Measurements from ENCODE around the gene KCNK5. TPM values are rescaled to one million over a fixed set of nuclear protein-coding genes. Genes with fewer than 3 reads are reported as not detected.

The KCNK5 gene
- total RNA-seq, 1 donor from 2014 or later = 2.6 TPM

- Histone ChIP-seq H3K4me1 (no peaks in the 10 kb centered on the region), H3K36me3 (no peaks in the 10 kb centered on the region), H3K27ac (no peak overlapping the region), H3K27me3 (no peaks in the 10 kb centered on the region), H3K4me3 (no peak overlapping the region), H3K9me3 (no peaks in the 10 kb centered on the region)
- DNase-seq (ENCODE audit: low spot score in 2 of 2) = no peak
- intact Hi-C loops (cut with DNase I) = no loop called here
- TF ChIP-seq CTCF (IDR thresholded peaks at IDR 0.05) = no peak
Observed at GRCh38 chr6:39269961-39270360, 40.7 kb upstream of the KCNK5 start.

GRCh38 chr6:39268721-39269120 lies 39.4 kb upstream of the KCNK5 start:
- H3K4me1 ChIP-seq = no peaks in the 10 kb centered on the region
- no peak for TF ChIP-seq CTCF (IDR thresholded peaks at IDR 0.05)
- no peaks in the 10 kb centered on the region for H3K27me3 ChIP-seq
- no peaks in the 10 kb centered on the region for H3K36me3 ChIP-seq
- intact Hi-C loops (cut with DNase I) = no loop called here
- H3K27ac ChIP-seq = no peak overlapping the region
- H3K9me3 ChIP-seq = no peaks in the 10 kb centered on the region
- H3K4me3 ChIP-seq = no peak overlapping the region
- no peak for DNase-seq (ENCODE audit: low spot score in 2 of 2)

- no peaks in the 10 kb centered on the region for H3K36me3 ChIP-seq
- intact Hi-C loops (cut with DNase I) = no loop called here
Observed at GRCh38 chr6:39268171-39268570, 38.9 kb upstream of the KCNK5 start.

GRCh38 chr6:39266782-39267355 lies 37.6 kb upstream of the KCNK5 start:
- no peaks in the 10 kb centered on the region for H3K9me3 ChIP-seq
- no peaks in the 10 kb centered on the region for H3K4me1 ChIP-seq
- no peak overlapping the region for H3K27ac ChIP-seq
- no peak for TF ChIP-seq CTCF (IDR thresholded peaks at IDR 0.05)
- no peak overlapping the region for H3K4me3 ChIP-seq
- no peak for DNase-seq (ENCODE audit: low spot score in 2 of 2)
- H3K36me3 ChIP-seq = no peaks in the 10 kb centered on the region
- H3K27me3 ChIP-seq = no peaks in the 10 kb centered on the region
- intact Hi-C loops (cut with DNase I) = no loop called here

More at GRCh38 chr6:39268171-39268570, 38.9 kb upstream of the KCNK5 start:
- Histone ChIP-seq H3K4me3 (no peak overlapping the region), H3K27me3 (no peaks in the 10 kb centered on the region), H3K4me1 (no peaks in the 10 kb centered on the region), H3K9me3 (no peaks in the 10 kb centered on the region), H3K27ac (no peak overlapping the region)
- TF ChIP-seq CTCF (IDR thresholded peaks at IDR 0.05) = no peak
- no peak for DNase-seq (ENCODE audit: low spot score in 2 of 2)

- no peak overlapping the region for H3K27ac ChIP-seq
- no peak for DNase-seq (ENCODE audit: low spot score in 2 of 2)
- intact Hi-C loops (cut with DNase I) = no loop called here
- H3K36me3 ChIP-seq = no peaks in the 10 kb centered on the region
- no peaks in the 10 kb centered on the region for H3K9me3 ChIP-seq
- H3K4me3 ChIP-seq = no peak overlapping the region
- H3K4me1 ChIP-seq = no peaks in the 10 kb centered on the region
- no peaks in the 10 kb centered on the region for H3K27me3 ChIP-seq
- TF ChIP-seq CTCF (IDR thresholded peaks at IDR 0.05) = no peak
Observed at GRCh38 chr6:39266375-39266774, 37.1 kb upstream of the KCNK5 start.
